GM18517 (cell line): ENCODE measurements around the gene CALCR.
"Not testable (repeated sequence)": the region's sequence is repeated elsewhere in the genome, so short reads cannot be mapped to it uniquely, and the experiment has no call there.

ENCODE experiments used
- ATAC-seq: cut with Tn5 transposase; IDR thresholded peaks from one replicate; pipeline ENCODE4 v1.9.1; 2021; ENCODE audit warnings: mild to moderate bottlenecking, moderate library complexity; ENCODE audit not compliant: unreplicated experiment

Gene CALCR

GRCh38 chr7:93574646-93575554 is at the start of gene CALCR:
TSS of gene CALCR (minus strand) at chr7:93574724. CDS start at chr7:93486981, 87,743 bp downstream.
- ATAC-seq = no peak

- ATAC-seq = no peak
Measured at GRCh38 chr7:93623816-93624215, 49.3 kb upstream of the CALCR start.

- ATAC-seq = no peak
Measured at GRCh38 chr7:93622036-93623033, 47.8 kb upstream of the CALCR start.

DNA sequence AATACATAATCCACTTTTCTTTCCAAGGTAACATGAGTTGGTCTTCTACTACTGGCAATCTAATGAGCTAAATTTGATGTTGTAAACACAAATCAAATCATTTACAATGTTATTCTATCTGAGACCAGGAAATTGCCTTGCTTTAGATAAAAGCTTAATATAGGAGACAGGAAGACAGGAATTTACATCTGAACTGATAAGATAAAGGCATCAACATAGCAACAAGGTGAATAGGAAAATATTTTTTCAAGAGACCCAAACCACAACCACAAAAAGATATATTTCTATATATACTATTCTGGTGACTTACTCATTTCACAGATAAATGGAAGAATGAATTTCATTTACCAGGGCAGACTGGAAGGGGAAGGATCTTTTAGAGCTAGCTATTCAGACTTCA is 46.3 kb upstream of the CALCR start:
- no peak for ATAC-seq

DNA sequence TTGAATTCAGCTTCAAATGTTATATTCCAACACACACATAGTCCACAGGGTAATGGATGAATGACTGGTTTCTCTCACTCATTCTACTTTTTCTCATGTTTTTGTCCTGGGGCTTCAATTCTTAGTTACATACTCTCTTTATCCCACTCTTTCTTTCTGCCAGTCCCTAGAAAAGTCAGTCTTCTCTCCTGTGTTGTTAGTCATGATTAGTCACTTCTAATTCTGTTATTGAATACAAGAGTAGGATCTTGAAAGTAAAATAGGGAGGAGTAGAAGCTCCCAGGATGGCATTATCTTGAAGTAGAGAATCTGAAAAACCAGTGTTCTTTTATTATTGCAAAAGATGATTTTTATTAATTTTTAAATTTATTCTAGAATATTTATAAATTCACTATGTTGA is 45.5 kb upstream of the CALCR start:
- no peak for ATAC-seq

DNA sequence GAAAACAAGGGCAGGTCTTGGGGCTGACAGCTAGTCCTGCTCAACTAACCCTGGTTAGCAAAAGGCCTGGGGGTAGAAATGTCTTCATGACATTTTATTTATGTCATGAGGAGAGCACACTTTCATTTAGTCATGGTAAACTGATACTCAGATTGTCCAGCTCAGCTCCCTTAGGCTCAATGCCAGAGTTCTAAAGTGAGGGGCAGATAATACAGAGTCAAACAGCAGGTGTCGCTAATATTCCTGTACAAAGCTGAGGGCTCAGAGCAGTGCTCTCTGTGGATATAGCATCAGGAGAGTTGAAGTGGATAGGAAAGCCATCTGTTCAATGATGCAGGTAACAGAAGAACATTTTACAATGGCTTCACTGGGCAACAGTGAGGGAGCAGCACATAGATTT is 26.8 kb upstream of the CALCR start:
- ATAC-seq = no peak

DNA sequence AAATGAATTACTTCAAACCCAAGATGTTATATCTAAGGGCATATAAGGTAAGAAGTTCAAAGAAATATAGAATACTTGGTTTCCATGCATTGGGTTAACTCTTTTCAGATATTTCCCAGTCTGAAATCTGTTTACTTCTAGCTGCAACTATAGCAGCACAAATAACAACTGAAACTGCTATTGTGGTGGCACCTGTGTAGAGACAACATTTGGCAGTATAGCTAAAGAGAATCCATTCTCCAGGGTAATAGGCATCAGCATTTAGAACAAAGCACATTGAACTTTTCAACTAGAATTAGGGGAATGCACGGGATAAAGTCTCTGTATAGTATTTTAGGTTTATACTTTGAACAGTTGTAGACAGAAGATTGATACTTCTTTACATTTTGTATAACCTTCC is 19.7 kb upstream of the CALCR start:
- ATAC-seq = no peak

GRCh38 chr7:93592588-93593266 is 18.2 kb upstream of the CALCR start:
- ATAC-seq = no peak

DNA sequence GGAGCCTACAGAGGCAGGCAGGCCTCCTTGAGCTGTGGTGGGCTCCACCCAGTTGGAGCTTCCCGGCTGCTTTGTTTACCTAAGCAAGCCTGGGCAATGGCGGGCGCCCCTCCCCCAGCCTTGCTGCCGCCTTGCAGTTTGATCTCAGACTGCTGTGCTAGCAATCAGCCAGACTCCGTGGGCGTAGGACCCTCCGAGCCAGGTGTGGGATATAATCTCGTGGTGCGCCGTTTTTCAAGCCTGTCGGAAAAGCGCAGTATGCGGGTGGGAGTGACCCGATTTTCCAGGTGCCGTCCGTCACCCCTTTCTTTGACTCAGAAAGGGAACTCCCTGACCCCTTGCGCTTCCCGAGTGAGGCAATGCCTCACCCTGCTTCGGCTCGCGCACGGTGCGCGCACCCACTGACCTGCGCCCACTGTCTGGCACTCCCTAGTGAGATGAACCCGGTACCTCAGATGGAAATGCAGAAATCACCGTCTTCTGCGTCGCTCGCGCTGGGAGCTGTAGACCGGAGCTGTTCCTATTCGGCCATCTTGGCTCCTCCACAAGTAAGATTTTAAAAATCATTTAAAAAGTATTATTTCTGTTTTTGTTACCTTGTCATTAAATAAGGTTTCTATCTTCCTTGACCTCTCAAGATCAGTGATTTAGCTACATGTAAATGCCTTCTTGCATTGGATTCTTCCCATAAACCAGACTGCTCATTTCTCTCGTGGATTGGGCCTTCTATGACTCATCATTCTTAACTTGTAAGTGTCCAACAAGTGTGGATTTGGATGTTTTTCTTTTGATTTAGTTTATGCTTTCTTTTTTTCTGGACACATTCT is 16.9 kb upstream of the CALCR start:
- not testable (repeated sequence) for ATAC-seq

GRCh38 chr7:93586479-93586865 is 11.9 kb upstream of the CALCR start:
- not testable (repeated sequence) for ATAC-seq

- not testable (repeated sequence) for ATAC-seq
Measured at GRCh38 chr7:93585694-93586478, 11.4 kb upstream of the CALCR start.

DNA sequence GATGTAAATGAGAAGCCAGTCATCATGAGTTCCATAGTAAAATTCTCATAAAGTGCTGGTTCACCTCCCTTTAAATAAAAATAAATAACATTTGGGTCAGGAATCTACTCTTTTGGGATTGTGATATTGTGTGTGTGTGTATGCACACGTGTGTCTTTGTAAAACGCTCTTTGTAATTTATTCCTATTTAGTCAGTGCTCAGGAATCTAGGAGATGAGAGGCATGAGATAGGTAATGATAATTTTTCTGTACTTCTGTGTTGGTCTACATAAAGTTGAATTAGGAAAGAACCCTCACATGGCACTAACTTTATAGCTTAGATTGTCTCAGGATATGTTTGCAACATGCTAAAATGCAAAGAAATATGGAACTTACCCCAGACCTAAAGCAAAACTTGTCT is 4.9 kb upstream of the CALCR start:
- ATAC-seq = no peak

GRCh38 chr7:93578762-93579161 is 4.2 kb upstream of the CALCR start:
- ATAC-seq = no peak

- no peak for ATAC-seq
Measured at GRCh38 chr7:93575555-93576399, 1.3 kb upstream of the CALCR start.

DNA sequence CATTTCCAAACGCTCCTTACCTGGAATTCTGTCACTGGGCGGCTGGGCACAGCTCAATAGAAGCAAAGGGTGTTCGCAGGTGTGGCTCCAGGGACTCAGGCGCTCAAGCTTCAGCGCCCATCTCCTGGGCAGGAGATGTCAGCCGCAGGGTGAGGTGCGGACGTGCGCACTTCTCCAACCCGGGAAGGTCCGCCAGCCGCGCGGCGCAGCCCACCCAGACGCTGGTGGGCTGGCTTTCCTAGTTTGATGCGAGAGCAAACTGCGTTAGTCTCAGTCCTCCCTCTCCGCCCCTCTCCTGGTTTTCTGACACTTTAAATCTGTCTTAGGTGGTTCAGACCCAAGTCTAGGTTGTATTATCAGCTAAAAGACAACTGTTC is 267 bp downstream of the CALCR start:
- ATAC-seq = no peak

DNA sequence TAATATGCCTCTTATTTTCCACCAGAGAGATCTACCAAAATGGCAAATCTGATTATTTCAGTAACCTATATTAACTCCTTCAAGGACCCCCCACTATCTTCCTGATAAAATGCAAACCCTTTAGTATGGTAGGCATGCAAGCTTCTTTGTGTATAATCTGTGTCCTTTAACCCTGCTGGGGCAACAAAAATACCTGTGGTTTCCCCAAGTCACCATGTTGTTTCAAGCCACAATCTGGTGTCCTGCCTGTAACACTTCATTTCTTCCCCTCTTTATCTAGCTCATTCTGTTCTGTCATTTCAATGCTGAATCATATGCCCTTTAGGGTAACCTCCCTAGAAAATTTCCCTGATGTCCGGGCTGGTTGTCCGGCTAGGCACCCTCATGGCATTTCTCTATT is 5.3 kb downstream of the CALCR start:
- no peak for ATAC-seq

GRCh38 chr7:93566876-93567275 is 7.6 kb downstream of the CALCR start:
- ATAC-seq = no peak

GRCh38 chr7:93563584-93563983 is 10.9 kb downstream of the CALCR start:
- no peak for ATAC-seq
